ENCODE data around the gene TMEM272.

The TMEM272 gene

GRCh38 chr13:51856027-51856736 lies 11.2 kb upstream of the TMEM272 start:
- no peak overlapping the region for H4K8ac ChIP-seq (ENCODE audit: low read depth, low read length)
- H3K9me3 ChIP-seq (replicated peaks in 1 of 2; ENCODE audit: control insufficient read depth in 2 of 2, insufficient read depth in 1 of 2, low read depth in 1 of 2, low read length in 2 of 2), result no peaks in the 10 kb centered on the region
- H3K79me1 ChIP-seq (ENCODE audit: low read depth, low read length), result no peaks in the 10 kb centered on the region
- no peak overlapping the region for H3K27ac ChIP-seq (replicated peaks; ENCODE audit: low read length)
- no peak overlapping the region for H2BK12ac ChIP-seq (ENCODE audit: low read length)
- H3K27me3 ChIP-seq (ENCODE audit: control insufficient read depth in 3 of 3, insufficient read depth in 3 of 3, low read depth in 1 of 3, low read length in 3 of 3), result no peaks in the 10 kb centered on the region
- no peak overlapping the region for H2BK15ac ChIP-seq (ENCODE audit: low read length)
- H3K36me3 ChIP-seq (replicated peaks in 1 of 2; ENCODE audit: control insufficient read depth in 2 of 2, insufficient read depth in 2 of 2, low read length in 2 of 2), result no peaks in the 10 kb centered on the region
- no peak for DNase-seq (ENCODE audit: low spot score)
- H2BK120ac ChIP-seq (ENCODE audit: low read depth, low read length), result no peak overlapping the region
- no peak overlapping the region for H2AK5ac ChIP-seq (ENCODE audit: low read depth, low read length)
- H3K4me1 ChIP-seq (ENCODE audit: control insufficient read depth in 2 of 2, insufficient read depth in 1 of 2, low read depth in 1 of 2, low read length in 2 of 2), result no peaks in the 10 kb centered on the region
- H2AFZ ChIP-seq (ENCODE audit: low read length), result no peak overlapping the region
- no peak overlapping the region for H3K14ac ChIP-seq (ENCODE audit: low read length)
- no CpG with 5 or more reads among the region's 1 CpG for WGBS, 2 donors (ENCODE audit: extremely low coverage in 2 of 2, insufficient read length in 2 of 2, insufficient replicate concordance in 1 of 2)
- no peak overlapping the region for H3K4ac ChIP-seq (ENCODE audit: low read length)
- no peak overlapping the region for H3K4me3 ChIP-seq (ENCODE audit: low read length in 2 of 2)
- no peak overlapping the region for H3K23ac ChIP-seq (ENCODE audit: low read depth, low read length, poor library complexity)
- no peak overlapping the region for H3K9ac ChIP-seq (ENCODE audit: low read depth, low read length, poor library complexity)
- no peak overlapping the region for H2BK5ac ChIP-seq (ENCODE audit: low read length)
- H3K18ac ChIP-seq (ENCODE audit: low read length), result no peak overlapping the region
- H3K4me2 ChIP-seq (ENCODE audit: insufficient read depth, low read length, poor library complexity, severe bottlenecking), result no peak overlapping the region
- no peak overlapping the region for H4K91ac ChIP-seq (ENCODE audit: low read depth, low read length, poor library complexity)

- Histone ChIP-seq H2AK5ac (ENCODE audit: low read depth, low read length) (no peak overlapping the region), H3K27me3 (ENCODE audit: control insufficient read depth in 3 of 3, insufficient read depth in 3 of 3, low read depth in 1 of 3, low read length in 3 of 3) (peaks cover 0 to 3% (median 0%) of the 10 kb centered on the region in 3 experiments), H2BK15ac (ENCODE audit: low read length) (no peak overlapping the region), H3K9ac (ENCODE audit: low read depth, low read length, poor library complexity) (no peak overlapping the region), H3K18ac (ENCODE audit: low read length) (no peak overlapping the region), H3K23ac (ENCODE audit: low read depth, low read length, poor library complexity) (no peak overlapping the region), H3K36me3 (replicated peaks in 1 of 2; ENCODE audit: control insufficient read depth in 2 of 2, insufficient read depth in 2 of 2, low read length in 2 of 2) (no peaks in the 10 kb centered on the region), H3K4me3 (ENCODE audit: low read length in 2 of 2) (no peak overlapping the region), H4K8ac (ENCODE audit: low read depth, low read length) (no peak overlapping the region), H3K4ac (ENCODE audit: low read length) (no peak overlapping the region), H4K91ac (ENCODE audit: low read depth, low read length, poor library complexity) (no peak overlapping the region), H3K4me2 (ENCODE audit: insufficient read depth, low read length, poor library complexity, severe bottlenecking) (no peak overlapping the region), H3K79me1 (ENCODE audit: low read depth, low read length) (no peaks in the 10 kb centered on the region), H2BK120ac (ENCODE audit: low read depth, low read length) (no peak overlapping the region), H3K9me3 (replicated peaks in 1 of 2; ENCODE audit: control insufficient read depth in 2 of 2, insufficient read depth in 1 of 2, low read depth in 1 of 2, low read length in 2 of 2) (peaks cover 4 to 8% of the 10 kb centered on the region in 2 donors), H3K14ac (ENCODE audit: low read length) (no peak overlapping the region), H3K4me1 (ENCODE audit: control insufficient read depth in 2 of 2, insufficient read depth in 1 of 2, low read depth in 1 of 2, low read length in 2 of 2) (peaks cover 0 to 2% of the 10 kb centered on the region in 2 donors), H2AFZ (ENCODE audit: low read length) (peak overlapping the region; percentile 61), H2BK12ac (ENCODE audit: low read length) (no peak overlapping the region), H3K27ac (replicated peaks; ENCODE audit: low read length) (no peak overlapping the region), H2BK5ac (ENCODE audit: low read length) (no peak overlapping the region)
- WGBS, 2 donors (ENCODE audit: extremely low coverage in 2 of 2, insufficient read length in 2 of 2, insufficient replicate concordance in 1 of 2), result no CpG with 5 or more reads among the region's 21 CpGs
- peak; percentile 40 for DNase-seq (ENCODE audit: low spot score)
These were observed 4.4 kb upstream of the TMEM272 start for GRCh38 chr13:51849145-51850101.

- no peaks in the 10 kb centered on the region for H3K36me3 ChIP-seq (replicated peaks in 1 of 2; ENCODE audit: control insufficient read depth in 2 of 2, insufficient read depth in 2 of 2, low read length in 2 of 2)
- H3K4me2 ChIP-seq (ENCODE audit: insufficient read depth, low read length, poor library complexity, severe bottlenecking), result no peak overlapping the region
- H3K4ac ChIP-seq (ENCODE audit: low read length), result no peak overlapping the region
- no peak overlapping the region for H3K23ac ChIP-seq (ENCODE audit: low read depth, low read length, poor library complexity)
- no peaks in the 10 kb centered on the region for H3K79me1 ChIP-seq (ENCODE audit: low read depth, low read length)
- H2BK15ac ChIP-seq (ENCODE audit: low read length), result no peak overlapping the region
- no peak overlapping the region for H3K14ac ChIP-seq (ENCODE audit: low read length)
- no peak overlapping the region for H2AFZ ChIP-seq (ENCODE audit: low read length)
- no peak overlapping the region for H4K8ac ChIP-seq (ENCODE audit: low read depth, low read length)
- no peak for DNase-seq (ENCODE audit: low spot score)
- peaks cover 0 to 5% (median 0%) of the 10 kb centered on the region in 3 experiments for H3K27me3 ChIP-seq (ENCODE audit: control insufficient read depth in 3 of 3, insufficient read depth in 3 of 3, low read depth in 1 of 3, low read length in 3 of 3)
- no peak overlapping the region for H4K91ac ChIP-seq (ENCODE audit: low read depth, low read length, poor library complexity)
- peaks cover 0 to 2% of the 10 kb centered on the region in 2 donors for H3K4me1 ChIP-seq (ENCODE audit: control insufficient read depth in 2 of 2, insufficient read depth in 1 of 2, low read depth in 1 of 2, low read length in 2 of 2)
- no peak overlapping the region for H2AK5ac ChIP-seq (ENCODE audit: low read depth, low read length)
- H2BK5ac ChIP-seq (ENCODE audit: low read length), result no peak overlapping the region
- no CpG with 5 or more reads among the region's 4 CpGs for WGBS, 2 donors (ENCODE audit: extremely low coverage in 2 of 2, insufficient read length in 2 of 2, insufficient replicate concordance in 1 of 2)
- no peak overlapping the region for H2BK120ac ChIP-seq (ENCODE audit: low read depth, low read length)
- peaks cover 4 to 8% of the 10 kb centered on the region in 2 donors for H3K9me3 ChIP-seq (replicated peaks in 1 of 2; ENCODE audit: control insufficient read depth in 2 of 2, insufficient read depth in 1 of 2, low read depth in 1 of 2, low read length in 2 of 2)
- no peak overlapping the region for H3K9ac ChIP-seq (ENCODE audit: low read depth, low read length, poor library complexity)
- H3K4me3 ChIP-seq (ENCODE audit: low read length in 2 of 2), result no peak overlapping the region
- H3K18ac ChIP-seq (ENCODE audit: low read length), result no peak overlapping the region
- no peak overlapping the region for H3K27ac ChIP-seq (replicated peaks; ENCODE audit: low read length)
- no peak overlapping the region for H2BK12ac ChIP-seq (ENCODE audit: low read length)
These were observed 3.7 kb upstream of the TMEM272 start for GRCh38 chr13:51848674-51849073.

GRCh38 chr13:51846756-51847155 lies 1.8 kb upstream of the TMEM272 start:
- peaks cover 0 to 2% of the 10 kb centered on the region in 2 donors for H3K4me1 ChIP-seq (ENCODE audit: control insufficient read depth in 2 of 2, insufficient read depth in 1 of 2, low read depth in 1 of 2, low read length in 2 of 2)
- H4K8ac ChIP-seq (ENCODE audit: low read depth, low read length), result no peak overlapping the region
- no peak overlapping the region for H3K9ac ChIP-seq (ENCODE audit: low read depth, low read length, poor library complexity)
- WGBS, 2 donors (ENCODE audit: extremely low coverage in 2 of 2, insufficient read length in 2 of 2, insufficient replicate concordance in 1 of 2), result no CpG with 5 or more reads among the region's 1 CpG
- no peak overlapping the region for H3K4ac ChIP-seq (ENCODE audit: low read length)
- no peak overlapping the region for H2AFZ ChIP-seq (ENCODE audit: low read length)
- no peak overlapping the region for H2BK15ac ChIP-seq (ENCODE audit: low read length)
- no peak overlapping the region for H3K14ac ChIP-seq (ENCODE audit: low read length)
- H3K27ac ChIP-seq (replicated peaks; ENCODE audit: low read length), result no peak overlapping the region
- H3K36me3 ChIP-seq (replicated peaks in 1 of 2; ENCODE audit: control insufficient read depth in 2 of 2, insufficient read depth in 2 of 2, low read length in 2 of 2), result no peaks in the 10 kb centered on the region
- H4K91ac ChIP-seq (ENCODE audit: low read depth, low read length, poor library complexity), result no peak overlapping the region
- H2BK5ac ChIP-seq (ENCODE audit: low read length), result no peak overlapping the region
- peaks cover 0 to 9% (median 0%) of the 10 kb centered on the region in 3 experiments for H3K27me3 ChIP-seq (ENCODE audit: control insufficient read depth in 3 of 3, insufficient read depth in 3 of 3, low read depth in 1 of 3, low read length in 3 of 3)
- H3K4me2 ChIP-seq (ENCODE audit: insufficient read depth, low read length, poor library complexity, severe bottlenecking), result no peak overlapping the region
- H3K9me3 ChIP-seq (replicated peaks in 1 of 2; ENCODE audit: control insufficient read depth in 2 of 2, insufficient read depth in 1 of 2, low read depth in 1 of 2, low read length in 2 of 2), result peaks cover 4 to 8% of the 10 kb centered on the region in 2 donors
- H3K79me1 ChIP-seq (ENCODE audit: low read depth, low read length), result no peaks in the 10 kb centered on the region
- no peak overlapping the region for H2BK12ac ChIP-seq (ENCODE audit: low read length)
- DNase-seq (ENCODE audit: low spot score), result no peak
- H2BK120ac ChIP-seq (ENCODE audit: low read depth, low read length), result no peak overlapping the region
- H2AK5ac ChIP-seq (ENCODE audit: low read depth, low read length), result no peak overlapping the region
- H3K18ac ChIP-seq (ENCODE audit: low read length), result no peak overlapping the region
- H3K4me3 ChIP-seq (ENCODE audit: low read length in 2 of 2), result no peak overlapping the region
- no peak overlapping the region for H3K23ac ChIP-seq (ENCODE audit: low read depth, low read length, poor library complexity)
